H9 (cell line): ENCODE data around the gene ATG14. TPM values are rescaled to one million over a fixed set of nuclear protein-coding genes. Genes with fewer than 3 reads are reported as not detected.

Source experiments
- DNase-seq: peaks from one replicate; pipeline ENCODE4 v3.0.0-alpha.2; 2017
- H2AFZ ChIP-seq: one replicate; pipeline ENCODE4 v1.6.1; 2013; ENCODE audit warnings: mild to moderate bottlenecking, low read length, control low read depth, moderate library complexity
- H2AK5ac ChIP-seq: 2 replicates; pipeline ENCODE4 v1.6.1; 2013; ENCODE audit warnings: low read length, control low read depth, mixed read lengths; ENCODE audit not compliant: insufficient read length
- H2BK120ac ChIP-seq: one replicate; pipeline ENCODE4 v1.6.1; 2013; ENCODE audit warnings: low read depth, mild to moderate bottlenecking, low read length, control low read depth, inconsistent platforms; ENCODE audit not compliant: poor library complexity, severe bottlenecking
- H2BK12ac ChIP-seq: 2 replicates; pipeline ENCODE4 v1.6.1; 2013; ENCODE audit warnings: low read length, control low read depth, mixed read lengths, low read depth; ENCODE audit not compliant: insufficient read length
- H2BK15ac ChIP-seq: 2 replicates; pipeline ENCODE4 v1.6.1; 2013; ENCODE audit warnings: low read depth, low read length, control low read depth
- H2BK20ac ChIP-seq: one replicate; pipeline ENCODE4 v1.6.1; 2013; ENCODE audit warnings: low read depth, mild to moderate bottlenecking, low read length, control low read depth, inconsistent platforms; ENCODE audit not compliant: poor library complexity, severe bottlenecking
- H2BK5ac ChIP-seq: 2 replicates; pipeline ENCODE4 v1.6.1; 2013; ENCODE audit warnings: low read length, control low read depth, mixed read lengths; ENCODE audit not compliant: insufficient read length
- H3K14ac ChIP-seq: 2 replicates; pipeline ENCODE4 v1.6.1; 2013; ENCODE audit warnings: low read length, control low read depth; ENCODE audit not compliant: insufficient read depth
- H3K18ac ChIP-seq: 2 replicates; pipeline ENCODE4 v1.6.1; 2013; ENCODE audit warnings: low read depth, mild to moderate bottlenecking, mixed read lengths, low read length, control low read depth; ENCODE audit not compliant: insufficient read length
- H3K23ac ChIP-seq: 2 replicates; pipeline ENCODE4 v1.6.1; 2013; ENCODE audit warnings: low read length, control low read depth, mixed read lengths, low read depth; ENCODE audit not compliant: insufficient read length
- H3K23me2 ChIP-seq: 2 replicates; pipeline ENCODE4 v1.6.1; 2013; ENCODE audit warnings: low read depth, mild to moderate bottlenecking, mixed read lengths, low read length, control low read depth; ENCODE audit not compliant: insufficient read length, poor library complexity, severe bottlenecking
- H3K27ac ChIP-seq: 2 replicates; pipeline ENCODE4 v1.5.1; 2013; ENCODE audit warnings: low read length, control low read depth, mixed read lengths, low read depth; ENCODE audit not compliant: insufficient read length
- H3K27me3 ChIP-seq: 2 replicates; pipeline ENCODE4 v1.6.1; 2013; ENCODE audit warnings: low read length, control low read depth, inconsistent platforms; ENCODE audit not compliant: insufficient read depth
- H3K4ac ChIP-seq: 2 replicates; pipeline ENCODE4 v1.6.1; 2013; ENCODE audit warnings: low read depth, mild to moderate bottlenecking, control low read depth, inconsistent platforms, low read length, moderate library complexity
- H3K4me1 ChIP-seq: 2 replicates; pipeline ENCODE4 v1.6.1; 2013; ENCODE audit warnings: low read length, control low read depth, inconsistent platforms; ENCODE audit not compliant: insufficient read depth
- H3K4me2 ChIP-seq: 2 replicates; pipeline ENCODE4 v1.6.1; 2013; ENCODE audit warnings: low read length, control low read depth, mixed read lengths; ENCODE audit not compliant: insufficient read length, insufficient read depth
- H3K56ac ChIP-seq: 2 replicates; pipeline ENCODE4 v1.6.1; 2013; ENCODE audit warnings: low read depth, mild to moderate bottlenecking, mixed read lengths, low read length, control low read depth; ENCODE audit not compliant: insufficient read length
- H3K79me1 ChIP-seq: 2 replicates; pipeline ENCODE4 v1.6.1; 2013; ENCODE audit warnings: low read depth, mild to moderate bottlenecking, moderate library complexity, low read length, control low read depth, inconsistent platforms; ENCODE audit not compliant: insufficient read depth, poor library complexity, severe bottlenecking
- H3K79me2 ChIP-seq: 2 replicates; pipeline ENCODE4 v1.6.1; 2013; ENCODE audit warnings: low read length, control low read depth, inconsistent platforms; ENCODE audit not compliant: insufficient read depth
- H3K9ac ChIP-seq: 2 replicates; pipeline ENCODE4 v1.6.1; 2013; ENCODE audit warnings: low read length, control low read depth, mixed read lengths; ENCODE audit not compliant: insufficient read length; ENCODE audit errors: extremely low read depth
- H3K9me3 ChIP-seq: one replicate; pipeline ENCODE4 v1.6.1; 2013; ENCODE audit warnings: low read depth, low read length, inconsistent platforms; ENCODE audit not compliant: control insufficient read depth
- H3T11ph ChIP-seq: one replicate; pipeline ENCODE4 v1.6.1; 2013; ENCODE audit warnings: mild to moderate bottlenecking, low read length, control low read depth, inconsistent platforms
- H4K20me1 ChIP-seq: one replicate; pipeline ENCODE4 v1.6.1; 2013; ENCODE audit not compliant: control insufficient read depth, insufficient read length, insufficient read depth
- H4K5ac ChIP-seq: 2 replicates; pipeline ENCODE4 v1.6.1; 2013; ENCODE audit warnings: low read depth, mild to moderate bottlenecking, mixed read lengths, low read length, control low read depth; ENCODE audit not compliant: insufficient read length
- H4K8ac ChIP-seq: replicated peaks from 2 replicates; pipeline ENCODE4 v1.6.1; 2013; ENCODE audit warnings: low read length, control low read depth, mixed read lengths, low read depth; ENCODE audit not compliant: insufficient read length
- H4K91ac ChIP-seq: 2 replicates; pipeline ENCODE4 v1.6.1; 2013; ENCODE audit warnings: low read depth, mild to moderate bottlenecking, moderate library complexity, mixed read lengths, low read length, control low read depth; ENCODE audit not compliant: insufficient read length
- H3K27ac Mint-ChIP-seq, 3 experiments: 2 replicates in 2 of 3; 3 replicates in 1 of 3; pipeline ENCODE4 v1.8.0; 2020 to 2021; ENCODE audit warnings: mixed read lengths in 3 of 3, mild to moderate bottlenecking in 1 of 3, moderate library complexity in 1 of 3
- H3K27me3 Mint-ChIP-seq: 2 replicates; pipeline ENCODE4 v1.8.0; 2021; ENCODE audit warnings: low read depth, mild to moderate bottlenecking, moderate library complexity, mixed read lengths
- H3K36me3 Mint-ChIP-seq, 3 experiments: 2 replicates in 2 of 3; 3 replicates in 1 of 3; pipeline ENCODE4 v1.8.0; 2020 to 2021; ENCODE audit warnings: low read depth in 3 of 3, mixed read lengths in 3 of 3; ENCODE audit not compliant: insufficient read depth in 1 of 3
- H3K4me1 Mint-ChIP-seq, 2 experiments: 2 replicates each; pipeline ENCODE4 v1.8.0; 2020; ENCODE audit warnings: mixed read lengths in 2 of 2
- H3K4me3 Mint-ChIP-seq, 2 experiments: 2 replicates in 1 of 2; 3 replicates in 1 of 2; pipeline ENCODE4 v1.8.0; 2020 to 2021; ENCODE audit warnings: mild to moderate bottlenecking in 2 of 2, mixed read lengths in 2 of 2, moderate library complexity in 1 of 2
- H3K9me3 Mint-ChIP-seq, 2 experiments: 2 replicates in 1 of 2; 3 replicates in 1 of 2; pipeline ENCODE4 v1.8.0; 2020; ENCODE audit warnings: mild to moderate bottlenecking in 2 of 2, mixed read lengths in 2 of 2, moderate library complexity in 1 of 2
- WGBS: extraction: QIAGEN DNeasy Blood & Tissue Kit; methylation state at CpG from one replicate; pipeline ENCODE4 v1.1.7; 2013; ENCODE audit warnings: missing lambda C conversion rate, low lambda C conversion rate, mixed read lengths; ENCODE audit not compliant: insufficient read length; ENCODE audit errors: extremely low coverage; 5-methylcytosine and 5-hydroxymethylcytosine counted together
- total RNA-seq: library from RNA; stranded (reverse); gene quantifications from 2 replicates; pipeline ENCODE4 v1.2.1, GENCODE V29; 2021
- TF ChIP-seq, protein P1 (sequence below): fragments of 200-600 bp; sonication (generic); conservative IDR thresholded peaks from 3 replicates; pipeline ENCODE4 v1.8.0; 2021; ENCODE audit warnings: antibody characterized with exemption, mild to moderate bottlenecking

The ATG14 gene
- total RNA-seq, 1 experiment from 2014 or later = 13.6 TPM

DNA sequence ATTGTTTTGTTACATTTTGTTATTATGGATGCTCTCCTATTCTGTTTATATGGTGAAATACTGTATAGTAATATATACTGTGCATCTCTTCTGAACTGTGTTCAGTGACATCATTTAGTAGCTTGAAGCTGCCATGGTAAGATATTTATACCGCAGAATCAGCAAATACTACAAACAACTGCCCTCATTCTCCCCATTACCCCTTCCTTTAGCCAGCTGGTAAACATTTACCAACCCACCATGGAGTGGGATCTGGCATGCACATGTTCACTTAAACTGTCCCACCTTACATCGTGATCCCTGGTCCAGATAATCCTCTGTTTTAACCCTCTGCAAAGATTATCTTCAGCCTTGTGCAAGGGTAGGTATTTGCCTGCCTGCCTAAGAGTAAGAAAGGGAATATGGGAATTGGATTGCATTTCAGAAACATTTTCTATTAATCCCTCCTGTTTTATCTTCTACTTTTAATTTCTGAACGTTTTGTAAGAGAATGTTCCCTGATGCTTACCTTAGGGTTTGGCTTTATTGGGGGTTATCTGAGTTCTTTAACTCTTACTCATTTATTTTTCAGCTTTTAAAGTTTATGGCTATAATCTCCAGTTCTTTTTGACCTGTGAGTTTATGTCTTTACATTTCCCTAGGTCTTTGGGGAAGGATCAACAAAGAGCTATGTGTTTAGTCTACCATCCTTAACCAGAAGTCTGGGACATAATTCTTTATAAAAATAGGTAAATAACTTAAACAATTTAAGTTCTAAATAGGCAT lies 93.9 kb downstream of the ATG14 start:
- H3K27ac ChIP-seq = no peak overlapping the region
- H3K4me1 Mint-ChIP-seq = no peaks in the 10 kb centered on the region
- H3K9ac ChIP-seq = no peak overlapping the region
- H2BK12ac ChIP-seq = no peak overlapping the region
- TF ChIP-seq, protein P1, sequence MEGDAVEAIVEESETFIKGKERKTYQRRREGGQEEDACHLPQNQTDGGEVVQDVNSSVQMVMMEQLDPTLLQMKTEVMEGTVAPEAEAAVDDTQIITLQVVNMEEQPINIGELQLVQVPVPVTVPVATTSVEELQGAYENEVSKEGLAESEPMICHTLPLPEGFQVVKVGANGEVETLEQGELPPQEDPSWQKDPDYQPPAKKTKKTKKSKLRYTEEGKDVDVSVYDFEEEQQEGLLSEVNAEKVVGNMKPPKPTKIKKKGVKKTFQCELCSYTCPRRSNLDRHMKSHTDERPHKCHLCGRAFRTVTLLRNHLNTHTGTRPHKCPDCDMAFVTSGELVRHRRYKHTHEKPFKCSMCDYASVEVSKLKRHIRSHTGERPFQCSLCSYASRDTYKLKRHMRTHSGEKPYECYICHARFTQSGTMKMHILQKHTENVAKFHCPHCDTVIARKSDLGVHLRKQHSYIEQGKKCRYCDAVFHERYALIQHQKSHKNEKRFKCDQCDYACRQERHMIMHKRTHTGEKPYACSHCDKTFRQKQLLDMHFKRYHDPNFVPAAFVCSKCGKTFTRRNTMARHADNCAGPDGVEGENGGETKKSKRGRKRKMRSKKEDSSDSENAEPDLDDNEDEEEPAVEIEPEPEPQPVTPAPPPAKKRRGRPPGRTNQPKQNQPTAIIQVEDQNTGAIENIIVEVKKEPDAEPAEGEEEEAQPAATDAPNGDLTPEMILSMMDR = no peak
- H4K5ac ChIP-seq = no peak overlapping the region
- no peak overlapping the region; a peak in 2 of 7 replicates for H3K27ac Mint-ChIP-seq
- H2BK120ac ChIP-seq = no peak overlapping the region
- H3K23me2 ChIP-seq = no peaks in the 10 kb centered on the region
- H2AK5ac ChIP-seq = no peak overlapping the region
- no peaks in the 10 kb centered on the region for H4K20me1 ChIP-seq
- no peak overlapping the region for H4K8ac ChIP-seq
- H3K4me1 ChIP-seq = no peaks in the 10 kb centered on the region
- H3K27me3 ChIP-seq = no peaks in the 10 kb centered on the region
- no peak overlapping the region for H3K4me2 ChIP-seq
- H4K91ac ChIP-seq = no peak overlapping the region
- H3K36me3 Mint-ChIP-seq = peaks cover 12 to 22% (median 14%) of the 10 kb centered on the region in 3 experiments
- H3T11ph ChIP-seq = no peak overlapping the region
- no peaks in the 10 kb centered on the region; the same call in 1 of the 2 replicates for H3K79me2 ChIP-seq
- peaks cover 7% of the 10 kb centered on the region for H3K79me1 ChIP-seq
- no peak overlapping the region for H2BK5ac ChIP-seq
- H3K9me3 Mint-ChIP-seq = peaks cover 10 to 13% of the 10 kb centered on the region in 2 experiments
- no peak overlapping the region for H2BK15ac ChIP-seq
- H3K18ac ChIP-seq = no peak overlapping the region
- H3K23ac ChIP-seq = no peak overlapping the region
- DNase-seq = no peak
- WGBS = no CpG with 5 or more reads among the region's 3 CpGs
- H3K27me3 Mint-ChIP-seq = no peaks in the 10 kb centered on the region
- no peak overlapping the region for H2BK20ac ChIP-seq
- no peak overlapping the region for H3K4me3 Mint-ChIP-seq
- H3K4ac ChIP-seq = no peak overlapping the region
- no peak overlapping the region for H3K14ac ChIP-seq
- H2AFZ ChIP-seq = no peak overlapping the region
- H3K56ac ChIP-seq = no peak overlapping the region
- peaks cover 9% of the 10 kb centered on the region for H3K9me3 ChIP-seq
